HG03175 (cell line): ENCODE results near the gene C10orf90.

Experiments
- ATAC-seq: cut with Tn5 transposase; IDR thresholded peaks from one replicate; pipeline ENCODE4 v1.9.1; 2021; ENCODE audit warnings: mild to moderate bottlenecking, moderate library complexity; ENCODE audit not compliant: unreplicated experiment

The C10orf90 gene

GRCh38 chr10:126438407-126438783 lies 232.1 kb downstream of the C10orf90 start:
- ATAC-seq: no peak

GRCh38 chr10:126437635-126438406 lies 232.7 kb downstream of the C10orf90 start:
- ATAC-seq: no peak

GRCh38 chr10:126434235-126434634 lies 236.3 kb downstream of the C10orf90 start:
- ATAC-seq: no peak

GRCh38 chr10:126433351-126433750 lies 237.1 kb downstream of the C10orf90 start:
- ATAC-seq: no peak

- ATAC-seq: no peak
Observed at GRCh38 chr10:126432507-126432906, 238.0 kb downstream of the C10orf90 start.

GRCh38 chr10:126431816-126432215 lies 238.7 kb downstream of the C10orf90 start:
- no peak for ATAC-seq

- no peak for ATAC-seq
Observed at GRCh38 chr10:126430512-126430911, 240.0 kb downstream of the C10orf90 start.

- ATAC-seq: no peak
Observed at GRCh38 chr10:126429275-126429674, 241.2 kb downstream of the C10orf90 start.

GRCh38 chr10:126425489-126426065 lies 244.9 kb downstream of the C10orf90 start:
- no peak for ATAC-seq

GRCh38 chr10:126425032-126425431 lies 245.5 kb downstream of the C10orf90 start:
- ATAC-seq: no peak

GRCh38 chr10:126423732-126424491 lies 246.6 kb downstream of the C10orf90 start:
- ATAC-seq: no peak

GRCh38 chr10:126422567-126422966 lies 247.9 kb downstream of the C10orf90 start:
- no peak for ATAC-seq

- no peak for ATAC-seq
Observed at GRCh38 chr10:126421756-126422256, 248.7 kb downstream of the C10orf90 start.

GRCh38 chr10:126420567-126421300 lies 249.8 kb downstream of the C10orf90 start:
- ATAC-seq: no peak

- ATAC-seq: no peak
Observed at GRCh38 chr10:126417220-126417825, 253.2 kb downstream of the C10orf90 start.

GRCh38 chr10:126409821-126410220 lies 260.7 kb downstream of the C10orf90 start:
- ATAC-seq: no peak

- ATAC-seq: no peak
Observed at GRCh38 chr10:126408953-126409641, 261.4 kb downstream of the C10orf90 start.

GRCh38 chr10:126407831-126408230 lies 262.7 kb downstream of the C10orf90 start:
- no peak for ATAC-seq

- ATAC-seq: no peak
Observed at GRCh38 chr10:126405239-126405775, 265.2 kb downstream of the C10orf90 start.
